ENCODE data around the gene ROPN1.
"Not testable (repeated sequence)": the region's sequence is repeated elsewhere in the genome, so short reads cannot be mapped to it uniquely, and the experiment has no call there.

DNA sequence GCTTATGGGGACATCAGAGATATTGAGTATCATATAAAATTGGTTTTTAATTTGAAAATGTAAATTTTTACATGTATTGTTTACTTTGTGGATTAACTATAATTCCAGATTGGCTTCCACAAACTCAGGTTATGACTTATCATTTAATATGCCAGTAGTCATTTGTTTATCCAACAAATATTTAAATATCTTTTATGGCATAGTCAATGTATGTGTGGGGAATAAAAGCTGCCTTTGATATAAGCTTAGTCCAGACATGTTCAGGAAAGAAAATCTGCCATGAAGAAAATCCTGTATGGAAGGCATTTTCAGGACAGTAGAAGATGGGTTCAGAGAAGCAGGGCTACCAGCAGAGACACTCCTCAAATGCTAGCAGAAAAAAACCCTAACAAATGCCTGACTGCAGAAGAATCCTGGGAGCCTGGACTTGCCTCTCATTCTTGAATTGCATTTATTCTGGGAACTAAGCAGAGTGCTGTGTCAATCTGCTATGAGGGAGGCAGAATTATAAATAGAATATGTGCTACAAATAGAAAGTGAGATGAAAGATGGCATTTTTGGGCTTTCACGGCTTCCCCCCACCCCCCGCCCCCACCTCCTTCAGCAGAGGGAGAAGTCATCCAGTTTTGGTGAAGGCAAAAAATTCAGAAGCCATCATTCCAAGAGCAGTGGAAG lies 10.6 kb upstream of the ROPN1 start:
- TF ChIP-seq ZNF433 (tag by site-specific recombination; IDR thresholded peaks at IDR 0.05; ENCODE audit: low read depth); ZNF560 (tag by site-specific recombination; IDR thresholded peaks at IDR 0.05; ENCODE audit: borderline replicate concordance); ZNF23 (tag by site-specific recombination; IDR thresholded peaks at IDR 0.05; ENCODE audit: borderline replicate concordance): not testable (repeated sequence)
- TF ChIP-seq, protein P1, sequence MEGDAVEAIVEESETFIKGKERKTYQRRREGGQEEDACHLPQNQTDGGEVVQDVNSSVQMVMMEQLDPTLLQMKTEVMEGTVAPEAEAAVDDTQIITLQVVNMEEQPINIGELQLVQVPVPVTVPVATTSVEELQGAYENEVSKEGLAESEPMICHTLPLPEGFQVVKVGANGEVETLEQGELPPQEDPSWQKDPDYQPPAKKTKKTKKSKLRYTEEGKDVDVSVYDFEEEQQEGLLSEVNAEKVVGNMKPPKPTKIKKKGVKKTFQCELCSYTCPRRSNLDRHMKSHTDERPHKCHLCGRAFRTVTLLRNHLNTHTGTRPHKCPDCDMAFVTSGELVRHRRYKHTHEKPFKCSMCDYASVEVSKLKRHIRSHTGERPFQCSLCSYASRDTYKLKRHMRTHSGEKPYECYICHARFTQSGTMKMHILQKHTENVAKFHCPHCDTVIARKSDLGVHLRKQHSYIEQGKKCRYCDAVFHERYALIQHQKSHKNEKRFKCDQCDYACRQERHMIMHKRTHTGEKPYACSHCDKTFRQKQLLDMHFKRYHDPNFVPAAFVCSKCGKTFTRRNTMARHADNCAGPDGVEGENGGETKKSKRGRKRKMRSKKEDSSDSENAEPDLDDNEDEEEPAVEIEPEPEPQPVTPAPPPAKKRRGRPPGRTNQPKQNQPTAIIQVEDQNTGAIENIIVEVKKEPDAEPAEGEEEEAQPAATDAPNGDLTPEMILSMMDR (tag by site-specific recombination; IDR thresholded peaks at IDR 0.05) = not testable (repeated sequence)
- TF ChIP-seq, protein P2, sequence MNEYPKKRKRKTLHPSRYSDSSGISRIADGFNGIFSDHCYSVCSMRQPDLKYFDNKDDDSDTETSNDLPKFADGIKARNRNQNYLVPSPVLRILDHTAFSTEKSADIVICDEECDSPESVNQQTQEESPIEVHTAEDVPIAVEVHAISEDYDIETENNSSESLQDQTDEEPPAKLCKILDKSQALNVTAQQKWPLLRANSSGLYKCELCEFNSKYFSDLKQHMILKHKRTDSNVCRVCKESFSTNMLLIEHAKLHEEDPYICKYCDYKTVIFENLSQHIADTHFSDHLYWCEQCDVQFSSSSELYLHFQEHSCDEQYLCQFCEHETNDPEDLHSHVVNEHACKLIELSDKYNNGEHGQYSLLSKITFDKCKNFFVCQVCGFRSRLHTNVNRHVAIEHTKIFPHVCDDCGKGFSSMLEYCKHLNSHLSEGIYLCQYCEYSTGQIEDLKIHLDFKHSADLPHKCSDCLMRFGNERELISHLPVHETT (tag by site-specific recombination; IDR thresholded peaks at IDR 0.05) = not testable (repeated sequence)
